ENCODE results near the gene RBPJ.
"Not testable (repeated sequence)": the region's sequence is repeated elsewhere in the genome, so short reads cannot be mapped to it uniquely, and the experiment has no call there.

Gene RBPJ

GRCh38 chr4:26302031-26302899 lies 18.5 kb upstream of the RBPJ start:
- no peak for DNase-seq

GRCh38 chr4:26303008-26303407 lies 17.8 kb upstream of the RBPJ start:
- DNase-seq, result no peak

GRCh38 chr4:26307037-26307800 lies 13.6 kb upstream of the RBPJ start:
- DNase-seq, result peak; percentile 29

GRCh38 chr4:26308568-26308967 lies 12.2 kb upstream of the RBPJ start:
- no peak for DNase-seq

- no peak for DNase-seq
These were observed 10.6 kb upstream of the RBPJ start for GRCh38 chr4:26310264-26310663.

GRCh38 chr4:26311633-26312032 lies 9.2 kb upstream of the RBPJ start:
- no peak for DNase-seq

GRCh38 chr4:26315316-26315932 lies 5.4 kb upstream of the RBPJ start:
- DNase-seq, result not testable (repeated sequence)

- no peak for DNase-seq
These were observed 3.0 kb upstream of the RBPJ start for GRCh38 chr4:26317766-26318165.

- peak; percentile 99 for DNase-seq
These were observed 1.3 kb upstream of the RBPJ start for GRCh38 chr4:26319467-26319948.

GRCh38 chr4:26319949-26320537 lies 771 bp upstream of the RBPJ start:
- no peak for DNase-seq

- DNase-seq, result no peak
These were observed 783 bp downstream of the RBPJ start for GRCh38 chr4:26321373-26322221.

GRCh38 chr4:26322346-26322745 lies 1.5 kb downstream of the RBPJ start:
- no peak for DNase-seq

GRCh38 chr4:26323821-26324220 lies 3.0 kb downstream of the RBPJ start:
- no peak for DNase-seq

GRCh38 chr4:26325191-26325590 lies 4.4 kb downstream of the RBPJ start:
- DNase-seq, result no peak

GRCh38 chr4:26326791-26327190 lies 6.0 kb downstream of the RBPJ start:
- no peak for DNase-seq

- no peak for DNase-seq
These were observed 9.5 kb downstream of the RBPJ start for GRCh38 chr4:26330186-26330787.

GRCh38 chr4:26330946-26331345 lies 10.1 kb downstream of the RBPJ start:
- DNase-seq, result no peak

- DNase-seq, result no peak
These were observed 10.7 kb downstream of the RBPJ start for GRCh38 chr4:26331380-26331950.

GRCh38 chr4:26334366-26334765 lies 13.6 kb downstream of the RBPJ start:
- no peak for DNase-seq

GRCh38 chr4:26337612-26338011 lies 16.8 kb downstream of the RBPJ start:
- DNase-seq, result no peak

GRCh38 chr4:26342328-26343037 lies 21.7 kb downstream of the RBPJ start:
- DNase-seq, result no peak
